Gastrocnemius medialis (tissue), 4 donors: ENCODE data around the gene MYRIP. TPM values are rescaled to one million over a fixed set of nuclear protein-coding genes. Genes with fewer than 3 reads are reported as not detected.
"Not testable (repeated sequence)": the region's sequence is repeated elsewhere in the genome, so short reads cannot be mapped to it uniquely, and the experiment has no call there.

Experiments
- ATAC-seq, 2 donors: fragments of 150-250 bp; one replicate each; pipeline ENCODE4 v1.9.1; 2016
- DNase-seq, 2 donors: peaks; one replicate each; pipeline ENCODE4 v3.0.0-alpha.2; 2019
- H3K27ac ChIP-seq, 4 donors: fragments of 200-600 bp; sonication (generic); 1 replicate in 1 of 4; 2 replicates in 3 of 4; pipeline ENCODE4 v1.5.1; 2016 to 2018; ENCODE audit warnings: mild to moderate bottlenecking in 2 of 4, moderate library complexity in 1 of 4
- H3K27me3 ChIP-seq, 3 donors: fragments of 200-600 bp; sonication (generic) in 2 of 3; 1 replicate in 1 of 3; 2 replicates in 2 of 3; pipeline versions ENCODE4 v1.5.1 to v1.6.0; 2016 to 2019; ENCODE audit warnings: mild to moderate bottlenecking in 1 of 3, moderate library complexity in 1 of 3
- H3K36me3 ChIP-seq, 2 donors: fragments of 200-600 bp; sonication (generic) in 1 of 2; one replicate each; pipeline ENCODE4 v1.5.1; 2017 to 2018
- H3K4me1 ChIP-seq, 2 donors: fragments of 200-600 bp; sonication (generic) in 1 of 2; one replicate each; pipeline ENCODE4 v1.5.1; 2016 to 2017; ENCODE audit warnings: mild to moderate bottlenecking in 2 of 2
- H3K4me3 ChIP-seq, 4 donors: fragments of 200-600 bp; sonication (generic) in 3 of 4; 1 replicate in 1 of 4; 2 replicates in 3 of 4; pipeline ENCODE4 v1.5.1; 2016 to 2019; ENCODE audit warnings: mild to moderate bottlenecking in 2 of 4
- H3K9me3 ChIP-seq, 3 donors: fragments of 200-600 bp; sonication (generic) in 2 of 3; 1 replicate in 1 of 3; 2 replicates in 2 of 3; pipeline ENCODE4 v1.5.1; 2016 to 2019
- CTCF ChIP-seq, 5 experiments: fragments of 450-650 bp in 3 of 5; fragments of 200-600 bp in 2 of 5; sonication (generic) in 2 of 5; IDR thresholded peaks in 4 of 5; conservative IDR thresholded peaks in 1 of 5; 1 replicate in 4 of 5; 2 replicates in 1 of 5; pipeline ENCODE4 v1.5.1; 2016 to 2019; ENCODE audit warnings: antibody characterized with exemption in 5 of 5, mild to moderate bottlenecking in 3 of 5, moderate library complexity in 3 of 5
- POLR2A ChIP-seq, 2 donors: fragments of 450-650 bp; IDR thresholded peaks; one replicate each; pipeline ENCODE4 v1.6.1; 2017; ENCODE audit warnings: antibody characterized with exemption in 2 of 2, mild to moderate bottlenecking in 2 of 2, moderate library complexity in 2 of 2
- in situ Hi-C, 4 donors: fragments of 200-750 bp; cut with MboI; loops; one replicate each; pipeline versions ENCODE4 v1.15.0 to v1.8.0; 2017; ENCODE audit warnings: low sequenced_read_pairs in 4 of 4
- intact Hi-C: fragments of 100-400 bp; cut with DNase I; formaldehyde crosslinking; loops from one replicate; pipeline ENCODE4 v1.15.1; 2023; ENCODE audit warnings: low total_unique reads
- total RNA-seq, 4 donors: library from RNA; depleted of rRNA; stranded (reverse); fragments of >200 nt; gene quantifications; one replicate each; pipeline versions ENCODE4 v1.1.0 to v1.2.3, GENCODE V29; 2016

MYRIP gene
- total RNA-seq, 4 donors from 2014 or later = 0.66 to 1.9 (median 1.5) TPM

- no peak for TF ChIP-seq CTCF (IDR thresholded peaks at IDR 0.05 in 4 of 5, conservative IDR thresholded peaks at IDR 0.05 in 1 of 5)
- no peak for TF ChIP-seq POLR2A (IDR thresholded peaks at IDR 0.05)
- peaks cover 0 to 10% of the 10 kb centered on the region in 2 donors for H3K4me1 ChIP-seq
- no peak overlapping the region for H3K27ac ChIP-seq
- H3K36me3 ChIP-seq = no peaks in the 10 kb centered on the region
- no peak overlapping the region for H3K4me3 ChIP-seq
- no peak for ATAC-seq
- intact Hi-C loops = no loop called here
- no peak for DNase-seq
- in situ Hi-C loops = no loop called here
- H3K27me3 ChIP-seq = no peaks in the 10 kb centered on the region
- no peaks in the 10 kb centered on the region for H3K9me3 ChIP-seq
These were observed 43.8 kb upstream of the MYRIP start for GRCh38 chr3:39765575-39765974.

GRCh38 chr3:39766433-39766832, 43.0 kb upstream of the MYRIP start:
- no peak overlapping the region for H3K4me3 ChIP-seq
- H3K9me3 ChIP-seq = no peaks in the 10 kb centered on the region
- TF ChIP-seq POLR2A (IDR thresholded peaks at IDR 0.05) = no peak
- TF ChIP-seq CTCF (IDR thresholded peaks at IDR 0.05 in 4 of 5, conservative IDR thresholded peaks at IDR 0.05 in 1 of 5) = no peak
- peaks cover 0 to 10% of the 10 kb centered on the region in 2 donors for H3K4me1 ChIP-seq
- H3K27me3 ChIP-seq = no peaks in the 10 kb centered on the region
- intact Hi-C loops (no loop called here), in situ Hi-C loops (no loop called here)
- H3K36me3 ChIP-seq = no peaks in the 10 kb centered on the region
- DNase-seq = no peak
- no peak overlapping the region for H3K27ac ChIP-seq
- no peak for ATAC-seq

- H3K9me3 ChIP-seq, H3K36me3 ChIP-seq, intact Hi-C loops, H3K4me1 ChIP-seq, H3K4me3 ChIP-seq, DNase-seq, ATAC-seq, H3K27ac ChIP-seq, in situ Hi-C loops, H3K27me3 ChIP-seq: not testable (repeated sequence)
These were observed 42.5 kb upstream of the MYRIP start for GRCh38 chr3:39766909-39767308.

GRCh38 chr3:39778168-39778567, 31.2 kb upstream of the MYRIP start:
- H3K9me3 ChIP-seq, H3K4me3 ChIP-seq, ATAC-seq, H3K36me3 ChIP-seq, H3K27me3 ChIP-seq, in situ Hi-C loops, intact Hi-C loops, DNase-seq, H3K27ac ChIP-seq: not testable (repeated sequence)
- peaks cover 0 to 12% of the 10 kb centered on the region in 2 donors for H3K4me1 ChIP-seq

GRCh38 chr3:39779511-39780230, 29.7 kb upstream of the MYRIP start:
- no peak for ATAC-seq
- in situ Hi-C loops = no loop called here
- H3K4me1 ChIP-seq = peaks cover 0 to 12% of the 10 kb centered on the region in 2 donors
- no peak overlapping the region for H3K4me3 ChIP-seq
- no peaks in the 10 kb centered on the region for H3K36me3 ChIP-seq
- TF ChIP-seq CTCF (IDR thresholded peaks at IDR 0.05 in 4 of 5, conservative IDR thresholded peaks at IDR 0.05 in 1 of 5) (no peak), POLR2A (IDR thresholded peaks at IDR 0.05) (no peak)
- no peaks in the 10 kb centered on the region for H3K27me3 ChIP-seq
- intact Hi-C loops = no loop called here
- DNase-seq = no peak
- H3K9me3 ChIP-seq = no peaks in the 10 kb centered on the region
- no peak overlapping the region for H3K27ac ChIP-seq

GRCh38 chr3:39780352-39780751, 29.1 kb upstream of the MYRIP start:
- ATAC-seq = no peak
- H3K27ac ChIP-seq = no peak overlapping the region
- intact Hi-C loops (no loop called here), in situ Hi-C loops (no loop called here)
- no peaks in the 10 kb centered on the region for H3K36me3 ChIP-seq
- no peaks in the 10 kb centered on the region for H3K9me3 ChIP-seq
- no peaks in the 10 kb centered on the region for H3K27me3 ChIP-seq
- DNase-seq = no peak
- H3K4me1 ChIP-seq = peaks cover 0 to 12% of the 10 kb centered on the region in 2 donors
- TF ChIP-seq POLR2A (IDR thresholded peaks at IDR 0.05) = no peak
- no peak for TF ChIP-seq CTCF (IDR thresholded peaks at IDR 0.05 in 4 of 5, conservative IDR thresholded peaks at IDR 0.05 in 1 of 5)
- H3K4me3 ChIP-seq = no peak overlapping the region
